Naive thymus-derived CD4-positive, alpha-beta T cell (primary cell): ENCODE measurements around the gene FNTB. TPM values are rescaled to one million over a fixed set of nuclear protein-coding genes. Genes with fewer than 3 reads are reported as not detected.
A peak's percentile ranks its signal among the peaks of the same experiment; 100 is the strongest.

Experiments
- ATAC-seq: fragments of 150-1000 bp; cut with Tn5 transposase; 2 replicates; pipeline ENCODE4 v1.10.0; 2021; ENCODE audit warnings: mild to moderate bottlenecking, moderate library complexity
- CTCF ChIA-PET: fragments of 350-600 bp; sonication (Branson Sonifier 250); formaldehyde crosslinking; loops from one replicate; lab custom pipeline; 2021; ENCODE audit warnings: antibody characterized with exemption; lab: Charles Lee
- POLR2A ChIA-PET: fragments of 350-600 bp; sonication (Branson Sonifier 250); formaldehyde crosslinking; loops from one replicate; lab custom pipeline; 2021; ENCODE audit warnings: antibody characterized with exemption, inconsistent platforms; lab: Charles Lee
- DNase-seq, 9 donors: peaks; one replicate each; pipeline versions ENCODE4 v3.0.0 to v3.0.0-alpha.2; 2020 to 2022; ENCODE audit warnings: mixed read lengths in 1 of 9
- H3K27ac ChIP-seq: one replicate; pipeline ENCODE4 v1.7.0; 2013; ENCODE audit warnings: mild to moderate bottlenecking, low read depth, low read length, moderate library complexity
- H3K27me3 ChIP-seq, 2 donors: one replicate each; pipeline ENCODE4 v1.7.0; 2013; ENCODE audit warnings: low read length in 2 of 2, mild to moderate bottlenecking in 2 of 2, moderate library complexity in 2 of 2; ENCODE audit not compliant: control insufficient read depth in 2 of 2, insufficient read depth in 2 of 2
- H3K36me3 ChIP-seq, 3 experiments: 1 replicate in 2 of 3; 2 replicates in 1 of 3; pipeline ENCODE4 v1.7.0; 2013; ENCODE audit warnings: low read length in 3 of 3, mild to moderate bottlenecking in 3 of 3, moderate library complexity in 1 of 3; ENCODE audit not compliant: insufficient read depth in 3 of 3, control insufficient read depth in 2 of 3
- H3K4me1 ChIP-seq, 2 donors: one replicate each; pipeline ENCODE4 v1.7.0; 2013; ENCODE audit warnings: low read length in 2 of 2, mild to moderate bottlenecking in 2 of 2, moderate library complexity in 1 of 2; ENCODE audit not compliant: control insufficient read depth in 2 of 2, insufficient read depth in 2 of 2
- H3K4me3 ChIP-seq: 2 replicates; pipeline ENCODE4 v1.7.0; 2013; ENCODE audit warnings: mild to moderate bottlenecking, low read length
- H3K9me3 ChIP-seq, 3 experiments: 1 replicate in 2 of 3; 2 replicates in 1 of 3; pipeline ENCODE4 v1.7.0; 2013; ENCODE audit warnings: low read length in 3 of 3; ENCODE audit not compliant: control insufficient read depth in 2 of 3
- H3K27ac Mint-ChIP-seq, 9 donors: one replicate each; pipeline ENCODE4 v1.8.0; 2020 to 2022; ENCODE audit warnings: mixed read lengths in 9 of 9, mild to moderate bottlenecking in 8 of 9, moderate library complexity in 5 of 9, inconsistent platforms in 2 of 9
- H3K27me3 Mint-ChIP-seq, 5 donors: one replicate each; pipeline ENCODE4 v1.8.0; 2021 to 2022; ENCODE audit warnings: mixed read lengths in 5 of 5, mild to moderate bottlenecking in 1 of 5
- H3K36me3 Mint-ChIP-seq, 5 donors: one replicate each; pipeline ENCODE4 v1.8.0; 2020 to 2022; ENCODE audit warnings: mixed read lengths in 5 of 5, mild to moderate bottlenecking in 3 of 5, inconsistent platforms in 1 of 5
- H3K4me1 Mint-ChIP-seq, 7 donors: one replicate each; pipeline ENCODE4 v1.8.0; 2020 to 2022; ENCODE audit warnings: mixed read lengths in 7 of 7, mild to moderate bottlenecking in 3 of 7, inconsistent platforms in 1 of 7
- H3K4me3 Mint-ChIP-seq, 10 donors: one replicate each; pipeline ENCODE4 v1.8.0; 2020 to 2022; ENCODE audit warnings: mild to moderate bottlenecking in 10 of 10, mixed read lengths in 10 of 10, moderate library complexity in 6 of 10, inconsistent platforms in 2 of 10
- H3K9me3 Mint-ChIP-seq, 11 donors: one replicate each; pipeline ENCODE4 v1.8.0; 2020 to 2022; ENCODE audit warnings: mixed read lengths in 11 of 11, mild to moderate bottlenecking in 4 of 11, inconsistent platforms in 1 of 11, moderate library complexity in 1 of 11
- intact Hi-C, 2 donors: fragments of 100-400 bp; cut with micrococcal nuclease; formaldehyde crosslinking; loops; one replicate each; pipeline ENCODE4 v1.15.1; 2023
- polyA plus RNA-seq, 2 donors: library from polyadenylated mRNA; unstranded; fragments of 300-500 nt; fragmentation: Illumina TruSeq; gene quantifications; one replicate each; pipeline ENCODE4 v1.2.3, GENCODE V29; 2021
- total RNA-seq, 6 experiments: library from RNA in 5 of 6; stranded (reverse) in 5 of 6; gene quantifications; 1 replicate in 5 of 6; 2 replicates in 1 of 6; pipeline ENCODE4 v1.2.3 and lab custom pipeline; 2021 to 2026

FNTB gene
- total and polyA plus RNA-seq, 7 experiments from 2014 or later, result 4.0 to 19.7 (median 11.3) TPM

GRCh38 chr14:64971491-64971942 is 15.2 kb upstream of the FNTB start:
- Mint-ChIP-seq H3K4me3 (peak overlapping the region; percentile 64 to 88 (median 78)), H3K9me3 (no peaks in the 10 kb centered on the region), H3K27ac (peak overlapping the region in 7 of 9 donors; percentile 16 to 72 (median 52)), H3K27me3 (peaks cover 0 to 17% (median 0%) of the 10 kb centered on the region in 5 donors), H3K36me3 (peaks cover 0 to 13% (median 0%) of the 10 kb centered on the region in 5 donors), H3K4me1 (peaks cover 10 to 38% (median 24%) of the 10 kb centered on the region in 7 donors)
- Histone ChIP-seq H3K27me3 (no peaks in the 10 kb centered on the region), H3K9me3 (no peaks in the 10 kb centered on the region), H3K4me3 (peak overlapping the region; percentile 61), H3K36me3 (no peaks in the 10 kb centered on the region), H3K27ac (peak overlapping the region; percentile 59), H3K4me1 (peaks cover 0 to 10% of the 10 kb centered on the region in 2 donors)
- DNase-seq (no peak), ATAC-seq (peak; percentile 5)
- CTCF ChIA-PET, result interaction anchor here (0.9 kb wide), 1 partner anchor 148 kb away, joined by 3 read pairs; no protein-coding TSS in a partner anchor
- intact Hi-C loops, result loop anchor here in 1 of 2 donors (5.0 kb wide), 1 partner anchor 44 kb away; no protein-coding TSS in a partner anchor
- POLR2A ChIA-PET, result interaction anchor here (1.7 kb wide), 1 partner anchor 15 kb away, joined by 8 read pairs; the partner anchor contains the start of gene FNTB

- H3K4me3 ChIP-seq, result peak within 1 kb of the TSS; percentile 68
- intact Hi-C loops, result loop anchor here (1.0 to 5.0 kb wide), 4 partner anchors 14 to 57 kb away; partner anchors contain the start of genes FNTB (in 2 of the 2) and CHURC1 (in 1 of the 2)
- ATAC-seq (peak; percentile 73), DNase-seq (peak; percentile 23 to 66 (median 44))
- Mint-ChIP-seq H3K4me3 (peak within 1 kb of the TSS; percentile 76 to 92 (median 84)), H3K4me1 (peaks cover 10 to 32% (median 24%) of the 10 kb centered on the region in 7 donors), H3K27ac (peak within 1 kb of the TSS; percentile 42 to 82 (median 70)), H3K36me3 (peaks cover 0 to 10% (median 0%) of the 10 kb centered on the region in 5 donors), H3K27me3 (peaks cover 0 to 20% (median 0%) of the 10 kb centered on the region in 5 donors), H3K9me3 (no peaks in the 10 kb centered on the region)
- H3K4me1 ChIP-seq, result peaks cover 0 to 10% of the 10 kb centered on the region in 2 donors
- no peaks in the 10 kb centered on the region for H3K9me3 ChIP-seq
- H3K27me3 ChIP-seq, result no peaks in the 10 kb centered on the region
- ChIA-PET CTCF (no interaction called here), POLR2A (interaction anchor here (0.6 to 1.0 kb wide), 3 partner anchors 15 to 207 kb away, joined by 3 to 6 read pairs (median 5); partner anchors contain the start of gene FNTB)
- H3K27ac ChIP-seq, result peak within 1 kb of the TSS; percentile 60
- no peaks in the 10 kb centered on the region for H3K36me3 ChIP-seq
Measured at GRCh38 chr14:64971943-64972791, 14.5 kb upstream of the FNTB start, which contains the start of gene RAB15. Gene RAB15, minus strand, starts transcription at chr14:64972336. Its CDS starts 260 bp downstream, at chr14:64972076.

GRCh38 chr14:64973026-64973442 is 13.7 kb upstream of the FNTB start:
- no peak for DNase-seq
- Mint-ChIP-seq H3K4me1 (peaks cover 10 to 24% (median 19%) of the 10 kb centered on the region in 7 donors), H3K36me3 (peaks cover 0 to 5% (median 0%) of the 10 kb centered on the region in 5 donors), H3K27ac (peak overlapping the region in 5 of 9 donors; percentile 32 to 78 (median 70)), H3K4me3 (peak overlapping the region; percentile 76 to 92 (median 84)), H3K9me3 (no peaks in the 10 kb centered on the region), H3K27me3 (peaks cover 0 to 24% (median 0%) of the 10 kb centered on the region in 5 donors)
- H3K36me3 ChIP-seq, result no peaks in the 10 kb centered on the region
- H3K9me3 ChIP-seq, result no peaks in the 10 kb centered on the region
- H3K27ac ChIP-seq, result no peak overlapping the region
- intact Hi-C loops, result loop anchor here (2.0 to 5.0 kb wide), 3 partner anchors 44 to 58 kb away; partner anchors contain the start of gene CHURC1 (in 1 of the 2)
- ChIA-PET CTCF (no interaction called here), POLR2A (interaction anchor here (0.6 to 1.0 kb wide), 3 partner anchors 11 to 48 kb away, joined by 5 to 6 read pairs (median 5); partner anchors contain the start of gene FNTB)
- H3K4me1 ChIP-seq, result peaks cover 0 to 10% of the 10 kb centered on the region in 2 donors
- no peak for ATAC-seq
- H3K4me3 ChIP-seq, result peak overlapping the region; percentile 68
- no peaks in the 10 kb centered on the region for H3K27me3 ChIP-seq

GRCh38 chr14:64973826-64974225 is 12.9 kb upstream of the FNTB start:
- Histone ChIP-seq H3K4me1 (peaks cover 0 to 10% of the 10 kb centered on the region in 2 donors), H3K36me3 (no peaks in the 10 kb centered on the region), H3K4me3 (no peak overlapping the region), H3K27ac (no peak overlapping the region), H3K9me3 (no peaks in the 10 kb centered on the region), H3K27me3 (no peaks in the 10 kb centered on the region)
- POLR2A ChIA-PET, result interaction anchor here (0.6 kb wide), 1 partner anchor 11 kb away, joined by 5 read pairs; no protein-coding TSS in a partner anchor
- Mint-ChIP-seq H3K4me3 (peak overlapping the region in 1 of 10 donors; percentile 20), H3K27me3 (peaks cover 0 to 29% (median 0%) of the 10 kb centered on the region in 5 donors), H3K36me3 (no peaks in the 10 kb centered on the region), H3K4me1 (peaks cover 6 to 20% (median 16%) of the 10 kb centered on the region in 7 donors), H3K9me3 (no peaks in the 10 kb centered on the region), H3K27ac (no peak overlapping the region)
- intact Hi-C loops, result loop anchor here (2.0 to 5.0 kb wide), 3 partner anchors 45 to 59 kb away; partner anchors contain the start of gene CHURC1 (in 1 of the 2)
- no peak for ATAC-seq
- CTCF ChIA-PET, result interaction anchor here (1.5 kb wide), 1 partner anchor 11 kb away, joined by 5 read pairs; no protein-coding TSS in a partner anchor
- no peak for DNase-seq

- intact Hi-C loops, result loop anchor here in 1 of 2 donors (5.0 kb wide), 1 partner anchor 47 kb away; no protein-coding TSS in a partner anchor
- ChIA-PET POLR2A (interaction anchor here (0.8 kb wide), 1 partner anchor 13 kb away, joined by 3 read pairs; no protein-coding TSS in a partner anchor), CTCF (interaction anchor here (0.6 to 1.5 kb wide), 3 partner anchors 10 to 512 kb away, joined by 4 to 5 read pairs (median 4); no protein-coding TSS in a partner anchor)
- H3K36me3 ChIP-seq, result no peaks in the 10 kb centered on the region
- DNase-seq, result no peak
- H3K27ac ChIP-seq, result no peak overlapping the region
- peaks cover 0 to 31% (median 0%) of the 10 kb centered on the region in 5 donors for H3K27me3 Mint-ChIP-seq
- peaks cover 0 to 10% of the 10 kb centered on the region in 2 donors for H3K4me1 ChIP-seq
- ATAC-seq, result no peak
- H3K4me1 Mint-ChIP-seq, result peaks cover 6 to 19% (median 13%) of the 10 kb centered on the region in 7 donors
- H3K27me3 ChIP-seq, result no peaks in the 10 kb centered on the region
- H3K4me3 ChIP-seq, result no peak overlapping the region
- peak overlapping the region in 4 of 10 donors; percentile 12 to 45 (median 16) for H3K4me3 Mint-ChIP-seq
- H3K9me3 Mint-ChIP-seq, result no peaks in the 10 kb centered on the region
- no peaks in the 10 kb centered on the region for H3K9me3 ChIP-seq
- no peak overlapping the region for H3K27ac Mint-ChIP-seq
- no peaks in the 10 kb centered on the region for H3K36me3 Mint-ChIP-seq
Measured at GRCh38 chr14:64974563-64974962, 12.1 kb upstream of the FNTB start.
